Memory B cell (primary cell): ENCODE results near the gene CLCN3.
"Not testable (repeated sequence)": the region's sequence is repeated elsewhere in the genome, so short reads cannot be mapped to it uniquely, and the experiment has no call there.

ENCODE experiments used
- ATAC-seq: fragments of 150-1000 bp; cut with Tn5 transposase; 2 replicates; pipeline ENCODE4 v1.10.0; 2021; ENCODE audit warnings: low read depth, mild to moderate bottlenecking, moderate library complexity
- DNase-seq, 2 donors: peaks; one replicate each; pipeline ENCODE4 v3.0.0; 2022; ENCODE audit warnings: low spot score in 2 of 2
- H3K27ac Mint-ChIP-seq: one replicate; pipeline ENCODE4 v1.8.0; 2022; ENCODE audit warnings: mild to moderate bottlenecking, moderate library complexity, mixed read lengths
- H3K27me3 Mint-ChIP-seq: one replicate; pipeline ENCODE4 v1.8.0; 2022; ENCODE audit warnings: mixed read lengths
- H3K36me3 Mint-ChIP-seq: one replicate; pipeline ENCODE4 v1.8.0; 2022; ENCODE audit warnings: mild to moderate bottlenecking, mixed read lengths
- H3K4me1 Mint-ChIP-seq: one replicate; pipeline ENCODE4 v1.8.0; 2022; ENCODE audit warnings: mixed read lengths
- H3K4me3 Mint-ChIP-seq: one replicate; pipeline ENCODE4 v1.8.0; 2022; ENCODE audit warnings: mild to moderate bottlenecking, moderate library complexity, mixed read lengths
- H3K9me3 Mint-ChIP-seq: one replicate; pipeline ENCODE4 v1.8.0; 2022; ENCODE audit warnings: mixed read lengths

Gene CLCN3

GRCh38 chr4:169611157-169611556, 9.2 kb upstream of the CLCN3 start:
- Mint-ChIP-seq H3K27ac (peak overlapping the region; percentile 99), H3K4me1 (peaks cover 16% of the 10 kb centered on the region), H3K9me3 (no peaks in the 10 kb centered on the region), H3K27me3 (no peaks in the 10 kb centered on the region), H3K4me3 (peak overlapping the region; percentile 14), H3K36me3 (peaks cover 3% of the 10 kb centered on the region)
- DNase-seq = no peak
- no peak for ATAC-seq

DNA sequence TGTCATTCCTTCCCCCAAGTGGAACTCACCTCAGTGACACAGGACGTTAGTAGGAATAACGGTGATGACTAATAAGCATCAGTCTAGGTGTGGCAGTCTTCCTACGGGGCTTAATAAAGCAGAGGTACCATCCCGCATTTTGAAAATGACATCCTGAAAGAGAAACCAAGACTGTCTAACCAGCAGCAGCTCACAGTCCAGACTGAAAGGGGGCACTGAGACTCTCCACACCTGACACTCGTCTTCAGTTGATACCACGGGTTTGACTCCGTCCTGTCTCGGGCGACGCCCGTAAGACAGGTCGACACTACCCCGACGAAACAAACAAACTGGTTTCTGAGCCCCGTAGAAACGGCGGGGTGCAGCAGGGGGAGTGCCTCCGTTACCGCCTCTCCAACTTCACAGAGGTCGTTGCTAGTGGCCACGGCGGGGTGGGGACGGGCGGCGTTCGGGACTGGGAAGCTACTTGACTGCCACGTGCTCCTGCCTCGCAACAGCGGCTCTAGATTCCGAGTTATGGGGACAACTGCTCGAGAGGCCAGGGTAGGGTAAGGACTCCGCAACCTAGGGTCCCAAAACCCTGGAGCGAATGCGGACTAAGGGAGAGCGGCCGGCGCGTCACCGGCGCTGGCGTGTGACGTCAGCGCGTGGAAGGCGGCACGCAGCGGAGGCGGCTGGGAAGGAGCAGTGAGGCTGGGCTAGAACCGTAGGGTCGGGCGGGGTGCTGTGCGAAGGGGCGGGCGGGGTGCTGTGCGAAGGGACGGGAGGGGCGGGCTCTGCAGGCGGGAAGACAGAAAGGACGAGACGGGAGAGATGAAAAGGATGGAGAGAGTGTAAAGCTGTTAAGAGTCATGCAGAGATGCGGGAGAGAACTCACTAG, 8.1 kb upstream of the CLCN3 start, which contains the start of gene NEK1:
Gene NEK1 (minus strand): TSS at position 593 of the 880 bp plus-strand sequence. CDS start 9,953 bp downstream, outside the sequence.
- H3K4me1 Mint-ChIP-seq = peaks cover 12% of the 10 kb centered on the region
- ATAC-seq (peak; percentile 85), DNase-seq (peak; percentile 87 to 91)
- peak within 1 kb of the TSS; percentile 90 for H3K4me3 Mint-ChIP-seq
- H3K9me3 Mint-ChIP-seq = no peaks in the 10 kb centered on the region
- H3K36me3 Mint-ChIP-seq = peaks cover 2% of the 10 kb centered on the region
- no peaks in the 10 kb centered on the region for H3K27me3 Mint-ChIP-seq
- peak within 1 kb of the TSS; percentile 99 for H3K27ac Mint-ChIP-seq

- Mint-ChIP-seq H3K27ac (peak overlapping the region; percentile 99), H3K9me3 (no peaks in the 10 kb centered on the region), H3K4me3 (peak overlapping the region; percentile 90), H3K4me1 (peaks cover 12% of the 10 kb centered on the region), H3K27me3 (no peaks in the 10 kb centered on the region), H3K36me3 (no peaks in the 10 kb centered on the region)
- ATAC-seq = peak; percentile 28
- DNase-seq = peak; percentile 58 to 62
These were observed 7.2 kb upstream of the CLCN3 start for GRCh38 chr4:169612871-169613859.

DNA sequence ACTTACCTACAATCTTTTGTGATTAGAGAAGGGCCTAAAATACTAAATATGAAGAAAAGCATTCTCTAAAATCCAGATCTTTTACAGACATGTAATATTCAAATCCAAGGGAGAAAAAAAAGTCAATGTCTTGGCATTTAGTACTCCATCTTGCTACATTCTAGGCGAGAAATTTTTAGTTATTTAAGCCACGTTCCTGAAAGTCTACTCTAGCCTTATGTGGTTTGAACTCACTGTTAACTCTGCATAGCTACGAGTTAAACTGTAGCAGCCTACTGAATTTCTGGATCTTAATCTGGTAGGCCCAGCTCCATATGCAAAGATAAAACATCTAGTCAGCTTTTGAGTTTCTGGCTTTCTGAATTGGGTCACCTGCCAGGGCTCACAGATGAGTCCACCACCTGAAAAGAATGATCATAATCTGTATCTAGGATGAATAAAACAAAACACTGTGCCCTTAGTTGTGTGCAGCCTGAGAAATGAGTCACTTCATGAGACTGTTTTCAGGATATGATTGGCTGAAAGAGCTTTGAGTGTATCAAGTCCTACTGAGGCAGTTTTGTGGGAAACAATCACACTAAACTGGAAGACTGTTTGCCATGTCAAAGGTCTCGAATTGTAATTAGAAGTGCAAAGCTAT, 4.8 kb upstream of the CLCN3 start:
- no peak overlapping the region for H3K27ac Mint-ChIP-seq
- H3K4me1 Mint-ChIP-seq = peaks cover 16% of the 10 kb centered on the region
- no peaks in the 10 kb centered on the region for H3K27me3 Mint-ChIP-seq
- H3K4me3 Mint-ChIP-seq = no peak overlapping the region
- ATAC-seq = no peak
- no peaks in the 10 kb centered on the region for H3K9me3 Mint-ChIP-seq
- H3K36me3 Mint-ChIP-seq = no peaks in the 10 kb centered on the region
- no peak for DNase-seq

DNA sequence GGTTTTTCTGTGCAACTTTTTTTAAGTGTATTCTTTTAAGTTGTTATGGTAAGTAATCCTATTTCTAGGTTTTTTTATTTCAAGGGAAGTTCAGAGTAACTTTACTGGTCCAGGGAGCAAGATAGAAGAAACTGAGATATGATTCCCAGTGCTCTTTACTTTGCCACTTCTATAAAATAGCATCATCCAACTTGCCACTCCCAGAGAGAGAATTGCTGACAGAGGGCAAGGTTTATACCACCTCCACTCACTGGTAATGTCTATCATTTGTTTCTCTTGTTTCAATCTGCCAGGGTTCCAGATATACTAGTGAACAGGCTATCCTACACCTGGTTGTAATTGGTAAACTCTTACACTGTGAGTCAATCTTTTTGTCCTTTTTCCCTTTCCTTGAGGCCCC, 3.5 kb upstream of the CLCN3 start:
- Mint-ChIP-seq H3K9me3 (no peaks in the 10 kb centered on the region), H3K4me3 (no peak overlapping the region), H3K4me1 (peaks cover 14% of the 10 kb centered on the region), H3K27ac (no peak overlapping the region), H3K27me3 (no peaks in the 10 kb centered on the region), H3K36me3 (no peaks in the 10 kb centered on the region)
- ATAC-seq = no peak
- DNase-seq = no peak

GRCh38 chr4:169617306-169617705, 3.1 kb upstream of the CLCN3 start:
- DNase-seq = no peak
- H3K27ac Mint-ChIP-seq = no peak overlapping the region
- no peak overlapping the region for H3K4me3 Mint-ChIP-seq
- H3K9me3 Mint-ChIP-seq = no peaks in the 10 kb centered on the region
- H3K27me3 Mint-ChIP-seq = no peaks in the 10 kb centered on the region
- ATAC-seq = no peak
- H3K4me1 Mint-ChIP-seq = peaks cover 18% of the 10 kb centered on the region
- no peaks in the 10 kb centered on the region for H3K36me3 Mint-ChIP-seq

DNA sequence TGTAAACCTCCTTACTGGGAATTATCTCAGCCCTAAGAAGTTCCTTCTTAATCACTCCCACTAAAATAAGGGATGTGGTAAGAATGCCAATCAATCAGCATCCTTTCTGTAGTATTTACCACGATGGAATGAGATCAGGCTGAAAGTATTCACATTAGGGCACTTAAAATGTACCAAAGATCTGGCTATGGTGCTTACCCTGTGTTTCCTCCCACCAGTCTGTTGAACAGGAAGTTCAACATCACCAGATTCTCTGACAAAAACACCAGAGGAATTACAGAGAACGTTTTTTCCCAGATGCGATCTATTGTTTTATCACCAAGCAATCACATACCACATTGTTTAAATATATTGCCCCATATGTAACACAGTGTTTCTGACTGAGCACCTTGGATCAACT, 2.1 kb upstream of the CLCN3 start:
- Mint-ChIP-seq H3K4me3 (peak overlapping the region; percentile 24), H3K36me3 (no peaks in the 10 kb centered on the region), H3K4me1 (peaks cover 18% of the 10 kb centered on the region), H3K27ac (peak overlapping the region; percentile 99), H3K9me3 (no peaks in the 10 kb centered on the region), H3K27me3 (no peaks in the 10 kb centered on the region)
- no peak for DNase-seq
- ATAC-seq = no peak

DNA sequence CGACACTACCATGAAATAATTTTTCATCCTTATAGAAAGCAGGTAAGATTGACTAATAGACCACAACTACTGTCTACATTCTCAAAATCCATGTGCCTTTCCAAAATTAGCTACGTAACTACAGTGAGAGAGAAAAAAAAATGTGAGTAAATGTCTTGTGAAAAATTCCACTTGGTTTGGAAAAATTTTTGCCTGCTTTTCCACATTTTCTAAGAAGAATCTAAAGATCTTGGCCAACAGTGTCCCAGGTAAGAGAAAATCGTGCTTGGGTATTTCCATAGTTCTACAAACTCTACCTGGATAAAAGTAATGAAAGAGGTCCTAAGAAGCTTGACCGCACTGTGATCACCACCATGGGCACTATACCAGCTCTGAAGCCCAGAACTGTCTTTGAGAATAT, 1.4 kb upstream of the CLCN3 start:
- H3K27ac Mint-ChIP-seq = peak overlapping the region; percentile 99

GRCh38 chr4:169619518-169619957, 840 bp upstream of the CLCN3 start:
- ATAC-seq (peak; percentile 49), DNase-seq (peak; percentile 71)
- Mint-ChIP-seq H3K9me3 (peaks cover 1% of the 10 kb centered on the region), H3K4me3 (peak overlapping the region; percentile 99), H3K4me1 (peaks cover 21% of the 10 kb centered on the region), H3K36me3 (peaks cover 3% of the 10 kb centered on the region), H3K27me3 (no peaks in the 10 kb centered on the region), H3K27ac (peak overlapping the region; percentile 99)

More for the DNA sequence above, 1.4 kb upstream of the CLCN3 start:
- Mint-ChIP-seq H3K4me1 (peaks cover 21% of the 10 kb centered on the region), H3K36me3 (peaks cover 3% of the 10 kb centered on the region), H3K9me3 (peaks cover 1% of the 10 kb centered on the region), H3K4me3 (peak overlapping the region; percentile 99), H3K27me3 (no peaks in the 10 kb centered on the region)
- no peak for ATAC-seq
- DNase-seq = no peak

DNA sequence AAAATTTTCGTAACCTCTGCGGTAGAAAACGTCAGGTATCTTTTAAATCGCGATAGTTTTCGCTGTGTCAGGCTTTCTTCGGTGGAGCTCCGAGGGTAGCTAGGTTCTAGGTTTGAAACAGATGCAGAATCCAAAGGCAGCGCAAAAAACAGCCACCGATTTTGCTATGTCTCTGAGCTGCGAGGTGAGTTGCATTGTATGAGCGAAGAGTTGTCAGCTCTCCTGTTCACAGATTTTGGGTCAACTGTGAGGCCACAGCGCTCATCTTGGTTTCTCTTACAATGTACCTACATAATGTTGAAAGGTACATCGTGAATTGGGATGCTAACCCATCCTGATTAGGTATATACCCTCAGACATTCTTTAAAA, 486 bp downstream of the CLCN3 start:
- Mint-ChIP-seq H3K4me1 (peaks cover 21% of the 10 kb centered on the region), H3K9me3 (peaks cover 1% of the 10 kb centered on the region), H3K36me3 (peaks cover 5% of the 10 kb centered on the region), H3K27ac (peak overlapping the region; percentile 99), H3K4me3 (peak overlapping the region; percentile 99), H3K27me3 (no peaks in the 10 kb centered on the region)
- ATAC-seq (no peak), DNase-seq (peak in 1 of 2 donors; percentile 18)

- Mint-ChIP-seq H3K27ac (peak overlapping the region; percentile 99), H3K36me3 (peaks cover 5% of the 10 kb centered on the region), H3K4me1 (peaks cover 23% of the 10 kb centered on the region), H3K27me3 (no peaks in the 10 kb centered on the region), H3K4me3 (peak overlapping the region; percentile 99), H3K9me3 (peaks cover 1% of the 10 kb centered on the region)
- no peak for ATAC-seq
- DNase-seq = peak in 1 of 2 donors; percentile 4
These were observed 1.5 kb downstream of the CLCN3 start for GRCh38 chr4:169621731-169622492.

GRCh38 chr4:169622566-169622965, 2.2 kb downstream of the CLCN3 start:
- Mint-ChIP-seq H3K4me1 (peaks cover 27% of the 10 kb centered on the region), H3K27ac (peak overlapping the region; percentile 99), H3K4me3 (peak overlapping the region; percentile 14), H3K9me3 (peaks cover 1% of the 10 kb centered on the region), H3K27me3 (no peaks in the 10 kb centered on the region), H3K36me3 (peaks cover 5% of the 10 kb centered on the region)
- ATAC-seq (no peak), DNase-seq (no peak)

- ATAC-seq, H3K36me3 Mint-ChIP-seq, H3K4me3 Mint-ChIP-seq, H3K27me3 Mint-ChIP-seq, DNase-seq, H3K9me3 Mint-ChIP-seq: not testable (repeated sequence)
- Mint-ChIP-seq H3K4me1 (peaks cover 30% of the 10 kb centered on the region), H3K27ac (peak overlapping the region; percentile 42)
These were observed 3.6 kb downstream of the CLCN3 start for GRCh38 chr4:169624012-169624411.
